T-helper 2 cell (primary cell): ENCODE results near the gene CROCC2.
A peak's percentile ranks its signal among the peaks of the same experiment; 100 is the strongest.

ENCODE experiments used
- DNase-seq, 5 experiments: peaks; one replicate each; pipeline versions ENCODE4 v3.0.0 to v3.0.0-alpha.2; 2012 to 2022

The CROCC2 gene

DNA sequence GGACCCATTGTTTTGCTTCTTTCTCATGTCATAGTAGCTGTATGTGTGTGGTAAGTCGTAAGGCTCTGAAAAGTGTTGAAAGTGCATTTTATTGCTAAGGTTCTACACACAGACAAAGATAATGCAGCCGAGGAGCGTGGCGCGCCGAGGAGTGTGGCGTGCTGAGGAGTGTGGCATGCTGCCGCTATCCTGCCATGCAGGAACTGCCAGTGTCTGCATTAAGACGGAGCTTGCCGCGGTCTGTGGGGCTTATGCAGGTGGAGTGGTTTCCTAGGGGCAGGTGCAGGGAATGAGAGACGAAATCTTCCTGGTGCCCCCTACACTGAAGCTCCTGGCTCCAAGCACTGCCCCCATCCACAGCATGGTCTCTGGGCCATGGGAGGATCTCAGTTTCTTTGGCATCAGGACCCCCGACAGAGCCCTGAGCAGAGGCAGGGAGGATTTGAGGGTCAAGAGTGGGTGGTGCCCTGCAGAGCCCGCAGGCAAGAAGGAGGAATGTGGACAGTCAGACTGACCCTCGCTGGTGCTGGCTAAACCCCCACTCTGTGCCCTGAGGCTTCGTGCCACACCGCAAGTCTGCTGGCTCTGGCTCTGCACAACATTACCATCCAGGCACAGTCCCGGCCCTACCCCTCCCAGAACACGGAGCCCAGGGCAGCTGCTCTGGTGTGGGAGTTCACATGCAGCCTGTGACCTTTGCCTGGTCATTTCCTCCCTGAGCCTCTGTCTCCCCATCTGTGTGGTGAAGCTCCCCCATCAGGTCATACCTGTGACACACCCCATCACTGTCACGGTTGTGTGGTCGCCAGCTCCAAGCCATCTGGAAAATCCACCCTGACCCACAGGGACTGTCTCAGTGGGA is 95.5 kb downstream of the CROCC2 start:
- DNase-seq: no peak

DNA sequence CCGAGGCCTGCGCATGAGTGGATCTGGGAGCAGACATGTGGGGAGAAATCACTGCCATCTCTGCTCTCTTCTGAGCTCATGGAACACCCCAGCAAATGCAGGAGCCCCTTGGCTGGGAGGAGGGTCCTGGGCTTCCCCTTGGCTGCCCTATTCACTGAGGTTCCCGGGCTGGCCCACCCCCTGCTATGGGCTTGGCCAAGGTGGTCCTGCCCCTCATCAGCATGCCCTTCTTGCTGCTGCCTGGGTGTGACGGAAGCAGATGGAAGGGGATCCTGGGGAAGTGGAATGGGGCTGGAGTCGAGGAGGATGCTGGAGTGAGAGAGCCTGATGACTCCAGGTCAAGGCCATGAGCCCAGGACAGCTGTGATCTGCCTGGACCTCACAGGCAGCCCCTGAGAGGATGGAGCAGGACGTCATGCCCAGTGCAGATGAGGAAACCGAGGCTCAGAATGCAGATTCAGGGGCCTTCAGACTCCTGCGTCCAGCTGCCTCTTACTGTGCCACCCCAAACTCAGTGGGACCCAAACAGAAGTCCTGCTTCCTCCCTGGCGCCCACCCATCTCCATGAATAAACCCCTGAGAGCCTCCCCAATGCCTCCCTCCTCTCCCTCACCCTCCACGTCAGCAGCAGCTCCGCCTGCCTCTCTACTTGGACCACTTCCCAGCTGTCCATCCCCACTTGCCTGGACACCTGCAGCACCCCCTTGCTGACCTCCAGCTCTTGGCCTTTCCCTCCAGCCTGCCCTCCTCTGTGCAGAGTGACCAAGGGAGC is 96.3 kb downstream of the CROCC2 start:
- DNase-seq: no peak

DNA sequence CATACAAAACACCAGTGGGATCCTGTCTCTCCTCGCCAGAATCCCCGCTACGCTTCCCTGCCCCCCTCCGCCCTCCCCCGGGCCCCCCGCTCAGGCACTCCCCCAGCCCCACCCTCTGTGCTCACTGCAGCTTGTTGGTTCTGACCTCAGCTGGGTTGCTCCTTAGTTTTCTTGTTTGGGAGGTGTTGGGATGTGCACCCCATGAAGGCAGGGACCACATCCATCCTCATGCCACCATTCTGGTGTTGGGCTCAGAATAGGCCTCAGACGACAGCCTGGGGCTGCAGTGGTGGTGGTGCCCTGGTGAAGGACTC is 96.9 kb downstream of the CROCC2 start:
- DNase-seq: no peak

DNA sequence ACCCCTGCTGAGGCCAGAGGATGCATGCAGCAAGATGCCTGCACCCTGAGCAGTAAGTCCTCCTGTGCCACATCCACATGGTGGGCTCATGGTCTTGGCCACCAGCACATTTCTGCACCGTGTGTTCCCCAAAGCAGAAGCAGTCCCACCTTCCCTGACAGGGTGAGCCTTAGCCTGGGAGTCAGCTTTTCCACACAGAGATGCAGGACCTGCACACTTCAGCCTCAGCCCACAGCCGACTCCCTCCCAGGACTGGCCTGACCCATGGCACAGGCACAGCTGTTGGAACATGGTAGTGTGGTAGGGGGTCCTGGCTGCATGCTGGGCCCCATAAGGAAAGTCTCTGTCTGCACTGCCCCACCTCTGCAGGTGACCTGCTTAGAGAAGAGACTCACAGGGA is 97.2 kb downstream of the CROCC2 start:
- DNase-seq: no peak

DNA sequence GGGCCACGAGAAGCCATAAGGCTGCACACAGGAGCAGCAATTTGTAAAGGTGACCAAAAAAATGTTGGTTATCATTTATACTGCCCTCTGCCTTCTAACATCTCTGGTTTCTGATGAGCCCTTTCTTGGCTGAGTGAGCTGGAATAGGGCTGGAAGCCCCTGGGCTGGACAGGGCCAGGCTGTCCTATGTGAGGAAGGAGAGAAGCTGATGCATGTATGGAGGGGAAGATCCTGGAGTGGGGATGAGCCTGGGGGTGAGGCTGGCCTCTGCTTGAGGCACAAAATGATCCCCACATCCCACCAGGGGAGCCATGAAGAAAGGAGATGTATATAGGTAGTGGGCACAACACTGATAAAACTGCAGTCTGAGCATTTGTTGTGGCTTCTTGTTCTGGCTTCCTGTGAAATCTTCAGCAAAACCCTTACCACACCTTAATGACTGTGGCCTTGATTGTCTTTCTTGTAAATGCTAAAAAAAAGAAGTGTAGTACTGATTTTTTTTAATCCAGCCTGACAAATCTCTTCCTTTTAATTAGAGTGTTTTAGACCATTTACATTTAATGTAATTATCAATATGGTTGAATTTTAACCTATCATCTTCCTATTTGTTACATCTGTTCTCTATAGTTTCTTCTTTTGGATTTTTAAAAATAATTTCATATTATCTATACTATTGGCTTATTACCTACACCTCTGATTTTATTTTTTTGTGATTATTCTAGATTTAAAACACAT is 97.9 kb downstream of the CROCC2 start:
- peak in 1 of 5 experiments; percentile 57 for DNase-seq

DNA sequence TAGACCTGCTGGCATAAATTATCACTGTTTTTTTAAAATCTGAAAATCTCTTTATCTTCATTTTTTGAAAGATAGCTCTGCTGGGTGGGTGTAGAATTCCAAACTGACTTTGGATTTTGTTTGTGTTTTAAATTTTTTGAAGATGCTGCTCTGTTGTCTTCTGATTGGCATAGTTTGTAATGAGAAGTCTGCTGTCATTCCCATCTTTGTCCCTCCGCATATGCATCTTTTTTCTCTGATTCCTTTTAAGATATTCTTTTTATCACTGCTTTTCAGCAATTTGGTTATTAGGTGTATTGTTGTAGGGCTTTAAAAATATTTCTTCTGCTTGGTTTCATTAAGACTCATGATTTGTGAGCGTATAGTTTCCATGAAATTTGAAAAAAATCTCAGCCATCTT is 99.4 kb downstream of the CROCC2 start:
- DNase-seq: no peak

DNA sequence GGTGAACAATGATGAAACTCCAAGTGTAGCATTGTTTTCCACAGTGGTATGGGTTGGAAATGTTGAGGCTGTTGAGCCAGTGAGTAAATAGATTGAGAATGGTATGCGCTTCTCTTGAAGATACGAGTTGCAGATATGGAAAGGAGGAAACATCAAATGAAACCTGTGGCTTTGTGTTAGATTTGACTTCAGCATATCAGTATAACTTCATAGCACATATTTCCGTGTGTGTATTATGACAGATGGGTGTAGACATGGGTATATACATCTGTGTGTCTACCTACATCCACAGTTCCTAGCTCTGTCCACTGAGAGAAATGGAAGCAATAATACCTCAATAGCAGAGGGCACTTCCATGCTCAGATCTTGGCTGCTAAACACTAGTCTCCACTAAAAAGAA is 100.3 kb downstream of the CROCC2 start:
- peak in 1 of 5 experiments; percentile 66 for DNase-seq

DNA sequence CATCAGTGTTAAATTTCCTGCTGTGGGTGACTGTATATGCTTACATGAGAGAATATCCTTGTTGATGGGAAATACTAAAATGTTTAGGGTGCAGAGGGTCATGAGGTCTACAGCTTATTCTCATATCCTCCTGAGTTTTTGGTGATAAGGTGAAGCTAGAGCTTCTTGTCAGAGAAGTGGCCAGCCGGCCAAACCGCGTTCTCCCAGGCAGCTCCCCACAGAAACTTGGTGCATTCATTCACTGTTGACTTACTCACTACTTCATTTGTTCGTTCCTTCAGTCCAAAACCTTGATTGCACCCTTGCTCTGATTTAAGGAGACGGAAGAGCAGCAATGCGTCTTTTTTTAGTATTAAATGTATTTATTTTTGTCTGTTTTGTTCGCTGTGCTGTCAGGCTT is 101.0 kb downstream of the CROCC2 start:
- no peak for DNase-seq

DNA sequence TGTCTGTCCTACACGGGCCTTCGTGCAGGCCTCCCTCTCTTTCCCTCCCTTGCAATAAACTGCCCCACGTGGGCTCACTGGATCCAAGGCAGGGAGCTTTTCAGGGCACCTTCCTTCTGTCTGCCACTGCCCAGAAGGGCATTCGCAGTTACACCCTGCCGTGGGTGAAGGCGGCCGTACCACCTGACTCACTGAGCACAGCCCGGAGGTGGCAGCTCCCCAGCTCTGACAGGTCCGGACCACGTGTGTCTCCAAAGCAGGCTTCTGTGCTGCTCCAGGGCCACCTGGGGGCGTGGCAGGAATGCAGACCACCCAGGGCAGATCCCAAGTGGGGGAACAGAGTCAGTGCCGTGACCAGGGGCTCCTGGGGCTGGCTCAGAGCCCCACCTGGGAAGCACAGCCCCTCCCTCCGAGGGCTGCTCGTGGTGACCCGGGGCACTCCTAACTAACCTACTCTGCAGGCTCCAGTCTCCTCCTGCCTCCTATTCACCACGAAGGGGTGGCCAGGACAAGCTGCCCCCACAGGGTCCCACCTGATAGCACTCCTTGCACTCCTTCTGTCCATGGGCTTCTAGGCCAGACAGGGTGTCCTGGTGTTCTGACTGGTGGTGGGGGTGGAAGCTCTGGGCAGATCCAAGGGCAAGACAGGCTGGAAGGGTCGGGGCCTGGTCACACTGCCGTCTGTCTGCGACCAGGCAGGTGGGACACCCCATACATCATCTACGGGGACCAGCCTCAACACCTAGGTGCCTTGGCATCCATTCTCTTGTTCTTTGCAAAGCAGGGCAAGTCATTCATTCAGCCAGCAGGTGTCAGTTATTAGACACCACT is 102.0 kb downstream of the CROCC2 start:
- no peak for DNase-seq

DNA sequence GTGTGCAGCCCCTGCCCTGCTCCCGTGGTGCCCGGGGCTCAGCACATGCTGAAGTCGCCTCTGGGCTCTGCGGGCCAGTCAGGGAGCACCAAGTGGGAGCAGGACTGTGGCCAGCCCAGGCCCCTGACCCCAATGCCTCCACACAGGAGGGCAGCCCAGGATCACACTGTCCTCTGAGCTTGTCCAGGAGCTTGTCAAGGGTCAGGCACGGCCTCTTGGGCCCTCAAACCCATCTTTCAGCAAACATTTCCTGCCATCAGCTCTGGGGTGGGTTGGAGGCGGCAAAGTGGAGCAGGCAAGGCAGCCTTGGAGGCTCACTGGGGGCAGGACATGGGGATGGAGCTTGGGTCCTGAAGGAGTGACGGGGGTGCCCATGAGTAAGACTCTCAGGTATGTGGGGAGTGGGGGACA is 102.6 kb downstream of the CROCC2 start:
- no peak for DNase-seq

DNA sequence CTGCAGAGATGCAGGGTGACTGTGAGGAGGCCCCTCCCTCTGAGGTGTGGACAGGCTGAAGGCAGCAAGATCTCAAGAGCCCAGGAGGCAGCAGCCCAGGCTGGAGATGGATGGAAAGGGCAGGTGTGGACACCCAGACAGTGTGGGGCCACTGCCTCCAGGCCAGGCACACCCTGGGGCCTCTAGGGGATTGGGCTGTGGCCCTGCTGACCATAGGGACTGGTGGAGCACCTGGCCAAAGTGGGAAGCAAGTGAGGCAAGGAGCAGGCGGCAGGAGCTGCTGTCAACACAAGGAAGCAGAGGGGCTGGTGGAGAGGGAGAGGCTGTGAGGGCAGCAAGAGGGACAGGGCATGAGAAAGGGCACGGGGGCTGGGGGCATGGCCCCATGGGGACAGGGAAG is 103.1 kb downstream of the CROCC2 start:
- DNase-seq: no peak

DNA sequence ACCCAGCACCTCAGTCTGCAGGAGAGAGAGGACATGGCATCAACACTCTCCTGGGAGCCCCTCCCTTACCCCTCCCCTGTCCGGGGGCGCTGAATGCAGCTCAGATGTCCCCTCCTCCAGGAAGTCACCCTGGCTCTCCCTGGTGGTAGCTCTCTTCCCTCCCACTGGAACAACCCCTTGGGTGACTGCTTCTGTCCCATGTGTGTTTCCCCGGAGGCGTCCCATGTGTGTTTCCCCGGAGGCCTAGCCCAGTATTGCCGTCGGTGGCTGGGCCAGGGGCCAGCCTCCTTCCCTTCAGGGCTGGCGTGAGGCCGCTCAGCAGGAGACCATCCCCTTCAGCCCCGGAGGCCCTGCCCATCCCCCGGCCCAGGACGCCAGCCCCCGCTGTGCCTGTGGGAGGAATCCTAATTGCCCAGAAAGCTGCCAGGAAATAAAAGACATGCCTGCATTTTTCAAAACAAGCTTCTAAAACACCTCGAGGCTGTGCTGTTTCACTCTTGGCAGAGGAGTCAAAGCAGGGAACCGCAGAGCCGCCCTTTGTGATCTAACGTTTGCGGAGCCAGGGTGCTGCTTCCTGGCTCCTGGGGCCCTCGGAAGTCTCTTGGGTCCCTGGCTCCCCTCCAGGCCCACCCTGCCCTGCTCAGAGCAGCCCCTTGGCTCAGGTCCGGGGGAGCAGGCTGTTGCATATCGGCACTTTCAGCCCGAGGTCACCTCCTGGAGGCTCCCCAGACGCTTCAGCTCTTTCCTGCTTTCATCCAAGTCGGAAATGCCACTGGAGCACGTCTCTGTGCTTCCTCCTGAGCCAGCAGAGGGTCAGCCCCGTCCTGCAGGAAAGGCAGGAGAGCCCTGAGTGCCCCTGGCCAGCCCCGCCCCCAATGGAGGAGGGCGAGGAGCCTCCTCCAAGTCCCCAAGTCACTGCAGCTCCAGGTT is 103.7 kb downstream of the CROCC2 start:
- peak in 3 of 5 experiments; percentile 9 to 75 (median 23) for DNase-seq

DNA sequence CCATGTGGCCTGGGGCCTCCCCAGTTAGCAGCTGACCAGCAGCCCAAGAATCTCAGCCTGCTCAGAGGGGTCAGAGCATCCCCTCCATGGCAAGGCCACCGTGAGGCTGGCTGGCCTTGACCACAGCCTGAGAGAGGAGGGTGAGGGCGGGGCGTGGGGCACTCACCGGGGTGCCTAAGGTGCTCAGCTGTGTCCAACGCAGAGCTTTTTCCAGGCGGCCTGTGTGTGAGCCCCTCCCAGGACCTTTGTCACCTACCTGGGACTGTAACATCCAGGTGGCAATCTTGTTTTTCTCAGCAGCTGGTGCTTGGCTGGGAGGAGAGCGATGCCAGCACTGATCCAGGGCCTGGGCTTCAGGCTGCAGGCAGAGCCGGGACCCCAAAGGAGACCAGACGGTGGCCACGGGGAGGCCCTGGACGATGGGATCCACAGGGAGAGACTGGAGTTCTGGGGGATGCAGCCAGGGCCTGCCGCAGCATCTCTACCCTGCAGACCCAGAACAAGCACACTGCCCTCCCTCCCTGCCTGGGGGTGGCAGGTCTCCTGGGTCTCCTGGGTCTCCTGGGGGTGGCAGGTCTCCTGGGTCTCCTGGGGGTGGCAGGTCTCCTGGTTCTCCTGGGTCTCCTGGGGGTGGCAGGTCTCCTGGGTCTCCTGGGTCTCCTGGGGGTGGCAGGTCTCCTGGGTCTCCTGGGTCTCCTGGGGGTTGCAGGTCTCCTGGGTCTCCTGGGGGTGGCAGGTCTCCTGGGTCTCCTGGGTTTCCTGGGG is 104.6 kb downstream of the CROCC2 start:
- no peak for DNase-seq

DNA sequence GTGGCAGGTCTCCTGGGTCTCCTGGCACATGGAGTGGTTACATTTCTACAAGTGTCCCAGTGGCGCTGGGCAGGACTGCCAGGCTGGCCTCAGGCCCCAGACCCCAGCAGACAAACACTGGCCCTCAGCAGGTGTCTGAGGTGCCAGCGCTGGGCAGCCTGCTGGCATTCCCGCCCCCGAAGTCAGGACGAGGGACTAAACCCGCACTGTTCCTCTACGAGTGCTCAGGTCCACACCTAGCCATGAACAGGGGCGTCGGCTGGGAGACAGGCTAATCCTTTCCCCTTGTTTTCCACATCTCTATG is 105.1 kb downstream of the CROCC2 start:
- no peak for DNase-seq

DNA sequence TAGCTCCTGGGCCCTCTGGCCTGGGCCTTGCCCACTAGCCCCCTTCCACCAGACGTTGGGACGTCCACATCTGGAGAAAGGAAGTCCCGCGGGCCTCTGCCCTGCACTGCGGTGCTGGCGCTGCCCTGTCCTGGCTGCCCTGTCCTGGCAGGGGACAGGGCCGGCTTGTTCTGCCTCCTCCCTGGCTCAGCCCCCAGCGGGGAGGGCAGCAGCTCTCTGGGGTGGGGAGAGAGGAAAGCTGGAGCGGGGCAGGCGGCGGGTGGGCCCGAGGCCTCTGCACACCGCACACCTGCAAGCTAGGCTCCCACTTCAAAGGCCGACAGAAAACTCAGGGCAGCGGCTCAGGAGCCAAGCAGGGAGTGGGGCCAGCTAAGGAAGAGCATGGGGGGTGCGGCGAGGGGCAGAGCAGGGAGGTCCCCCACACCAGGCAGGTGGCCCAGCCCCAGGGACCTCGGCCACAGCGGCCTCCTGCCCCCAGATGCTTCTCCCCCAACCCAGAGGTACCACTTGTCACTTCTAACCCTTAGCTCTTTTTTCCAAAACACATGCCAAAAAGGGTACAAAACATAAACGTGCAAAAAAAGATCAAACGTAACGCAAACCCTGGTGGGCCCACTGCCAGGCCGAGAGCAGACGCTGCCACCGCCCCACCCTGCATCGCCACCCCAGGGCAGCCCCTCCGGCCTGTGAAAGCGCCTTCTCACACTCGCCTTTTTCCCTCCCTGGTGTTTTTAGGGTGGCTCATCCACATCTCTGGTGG is 105.8 kb downstream of the CROCC2 start:
- no peak for DNase-seq

DNA sequence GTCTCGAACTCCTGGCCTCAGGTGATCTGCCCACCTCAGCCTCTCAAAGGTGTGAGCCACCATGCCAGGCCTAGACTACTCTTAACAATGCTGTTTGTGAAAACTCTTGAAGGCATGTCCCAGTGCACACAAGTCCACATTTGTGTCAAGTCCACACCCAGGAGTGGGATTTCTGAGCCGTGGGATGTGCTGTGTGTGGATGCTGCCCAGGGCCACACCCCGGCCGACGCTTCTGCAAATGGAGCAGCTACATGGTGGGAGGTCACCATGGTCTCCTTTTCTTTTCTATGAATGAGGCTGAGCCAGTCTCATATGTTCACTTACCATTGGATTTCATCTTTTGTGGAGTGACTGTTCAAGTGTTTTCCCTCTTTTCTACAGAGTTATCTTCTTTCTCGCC is 108.1 kb downstream of the CROCC2 start:
- no peak for DNase-seq

DNA sequence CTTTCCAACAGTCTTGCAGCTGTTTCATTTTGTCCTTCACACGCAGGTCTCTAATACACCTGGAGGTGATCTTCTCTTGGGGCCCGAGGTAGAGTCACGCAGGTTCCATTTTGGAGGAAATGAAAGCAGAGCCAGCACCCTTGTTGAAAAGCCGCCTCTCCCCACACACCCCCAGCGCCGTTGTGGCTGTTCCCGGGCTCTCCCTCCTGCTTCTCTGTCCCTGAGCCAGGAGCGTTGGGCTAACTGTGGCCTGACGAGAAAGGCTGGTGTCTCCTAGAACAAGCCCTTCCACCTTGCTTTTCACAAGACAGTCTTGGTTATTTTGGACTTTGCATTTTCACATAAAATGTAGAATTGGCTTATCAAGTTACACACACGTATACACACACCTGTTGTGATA is 108.6 kb downstream of the CROCC2 start:
- DNase-seq: no peak

DNA sequence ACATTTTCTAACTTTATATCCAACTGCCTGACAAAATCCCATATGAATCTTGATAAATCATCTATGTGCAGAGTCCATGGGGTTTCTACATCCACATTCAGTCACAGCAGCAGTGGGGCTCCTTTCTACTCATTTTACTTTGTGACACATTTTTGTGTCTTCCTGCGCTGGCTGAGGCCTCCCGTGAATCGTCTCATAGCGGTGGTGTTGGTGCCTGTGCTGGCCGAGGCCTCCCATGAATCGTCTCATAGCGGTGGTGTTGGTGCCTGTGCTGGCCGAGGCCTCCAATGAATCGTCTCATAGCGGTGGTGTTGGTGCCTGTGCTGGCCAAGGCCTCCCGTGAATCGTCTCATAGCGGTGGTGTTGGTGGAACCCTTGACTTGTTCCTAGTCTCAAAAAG is 109.3 kb downstream of the CROCC2 start:
- DNase-seq: peak in 1 of 5 experiments; percentile 1

DNA sequence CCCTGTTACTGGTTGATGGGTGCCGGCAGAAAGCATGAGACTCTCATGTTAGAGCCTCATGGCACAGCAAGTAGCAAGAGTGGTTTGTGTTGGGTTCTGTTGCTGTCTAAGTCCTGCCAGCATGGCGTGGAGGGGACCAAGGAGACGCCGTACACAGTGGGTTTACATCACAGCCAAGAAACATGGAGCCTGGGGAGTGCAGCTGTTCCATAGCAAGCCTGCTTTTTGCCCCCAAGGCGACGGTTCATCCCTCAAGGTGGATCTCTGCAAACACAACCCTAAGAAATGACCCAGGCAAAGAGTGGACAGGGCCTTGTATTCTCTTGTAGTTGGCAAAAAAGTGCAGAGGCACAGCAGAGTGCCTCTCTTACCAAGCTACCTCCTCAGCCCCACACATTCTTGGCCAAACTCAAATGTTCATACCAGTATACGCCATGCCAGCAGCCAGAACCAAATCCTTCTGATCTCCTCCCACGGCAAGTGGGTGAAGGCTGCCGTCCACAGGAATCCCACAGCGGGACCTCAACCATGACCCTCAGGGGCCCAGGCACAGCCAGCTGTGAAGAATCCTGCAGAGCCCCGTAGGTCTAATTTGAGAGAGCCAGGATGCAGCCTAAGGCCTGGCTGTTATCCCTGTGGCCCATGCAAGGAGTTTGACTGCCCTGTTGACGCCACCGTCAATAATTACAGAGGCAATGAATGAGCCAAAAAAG is 111.2 kb downstream of the CROCC2 start:
- DNase-seq: no peak
